A549 (cell line): Measurements from ENCODE around the gene SLC23A3. TPM values are rescaled to one million over a fixed set of nuclear protein-coding genes. Genes with fewer than 3 reads are reported as not detected.

ENCODE experiments used
- ATAC-seq, 2 experiments: fragments of 200-7000 bp in 1 of 2; fragments of >200 bp in 1 of 2; cut with Nextera tagmentation in 1 of 2; cut with Tn5 transposase in 1 of 2; 3 replicates each; pipeline versions ENCODE4 v1.8.0 to v1.9.1; 2018 to 2020; ENCODE audit warnings: mild to moderate bottlenecking in 1 of 2, moderate library complexity in 1 of 2
- CTCF ChIA-PET: fragments of 300-600 bp; sonication (Branson Sonifier 250); formaldehyde crosslinking; extraction: SDS; loops from one replicate; lab custom pipeline; 2021; ENCODE audit warnings: antibody characterized with exemption, inconsistent platforms; lab: Yijun Ruan, JAX
- POLR2A ChIA-PET: fragments of 350-600 bp; formaldehyde crosslinking; extraction: SDS; loops from one replicate; lab custom pipeline; 2021; ENCODE audit warnings: antibody characterized with exemption, inconsistent platforms; lab: Yijun Ruan, JAX
- DNase-seq, 2 experiments: peaks; one replicate each; pipeline versions ENCODE4 v3.0.0 to v3.0.0-alpha.2; 2011 to 2016; ENCODE audit warnings: low read depth in 1 of 2, low spot score in 1 of 2
- FAIRE-seq: peaks from 2 replicates; lab custom pipeline; 2011; peaks lifted over from hg19 to GRCh38; lab: Jason Lieb, UNC
- H3K27ac ChIP-seq, 2 experiments: fragments of >200 bp; sonication (Bioruptor Twin); formaldehyde crosslinking; 3 replicates each; pipeline ENCODE4 v1.5.1; 2016 to 2017
- H3K4me1 ChIP-seq: fragments of >200 bp; sonication (Bioruptor Twin); formaldehyde crosslinking; 3 replicates; pipeline ENCODE4 v1.6.1; 2016
- H3K4me2 ChIP-seq: fragments of >200 bp; sonication (Bioruptor Twin); formaldehyde crosslinking; 3 replicates; pipeline ENCODE4 v1.6.1; 2016
- H3K4me3 ChIP-seq: fragments of >200 bp; sonication (Bioruptor Twin); formaldehyde crosslinking; 3 replicates; pipeline ENCODE4 v1.5.1; 2016
- H3K9me3 ChIP-seq: fragments of >200 bp; sonication (Bioruptor Twin); formaldehyde crosslinking; 3 replicates; pipeline ENCODE4 v1.6.1; 2016
- BHLHE40 ChIP-seq: IDR thresholded peaks from 2 replicates; pipeline ENCODE4 v1.6.1; 2012; ENCODE audit warnings: low read depth, low read length, inconsistent platforms
- CBX8 ChIP-seq: fragments of 200-600 bp; sonication (generic); IDR thresholded peaks from 2 replicates; pipeline ENCODE4 v1.6.1; 2016
- E2F6 ChIP-seq: IDR thresholded peaks from 2 replicates; pipeline ENCODE4 v1.6.1; 2012; ENCODE audit warnings: low read depth, borderline replicate concordance
- EHMT2 ChIP-seq: fragments of 200-600 bp; sonication (generic); IDR thresholded peaks from 2 replicates; pipeline ENCODE4 v1.6.1; 2016; ENCODE audit warnings: antibody characterized with exemption, low read depth, mild to moderate bottlenecking, moderate library complexity
- EP300 ChIP-seq, 2 experiments: fragments of >200 bp; sonication (Bioruptor Twin); formaldehyde crosslinking; IDR thresholded peaks; 2 replicates in 1 of 2; 3 replicates in 1 of 2; pipeline ENCODE4 v1.6.1; 2016 to 2017
- ESRRA ChIP-seq: fragments of 150-350 bp; IDR thresholded peaks from 2 replicates; pipeline ENCODE4 v1.6.1; 2014; ENCODE audit warnings: mild to moderate bottlenecking, low read length, borderline replicate concordance
- FOSB ChIP-seq: fragments of 250-450 bp; sonication (Bioruptor Pico); IDR thresholded peaks from 2 replicates; pipeline ENCODE4 v1.5.0; 2020; ENCODE audit warnings: mild to moderate bottlenecking, moderate library complexity
- FOXS1 ChIP-seq: fragments of 250-450 bp; sonication (Bioruptor Pico); IDR thresholded peaks from 2 replicates; pipeline ENCODE4 v1.5.0; 2020; ENCODE audit warnings: mild to moderate bottlenecking, moderate library complexity
- GATA3 ChIP-seq: IDR thresholded peaks from 2 replicates; pipeline ENCODE4 v1.6.1; 2012; ENCODE audit warnings: borderline replicate concordance
- HEYL ChIP-seq: fragments of 250-450 bp; sonication (Bioruptor Pico); IDR thresholded peaks from 2 replicates; pipeline ENCODE4 v1.8.0; 2021; ENCODE audit warnings: mild to moderate bottlenecking, moderate library complexity
- HMGXB4 ChIP-seq: fragments of 250-450 bp; sonication (Bioruptor Pico); IDR thresholded peaks from 2 replicates; pipeline ENCODE4 v1.5.0; 2021; ENCODE audit warnings: mild to moderate bottlenecking, moderate library complexity, borderline replicate concordance
- JUN ChIP-seq, 2 experiments: fragments of >200 bp; sonication (Bioruptor Twin); formaldehyde crosslinking; IDR thresholded peaks; 2 replicates in 1 of 2; 3 replicates in 1 of 2; pipeline ENCODE4 v1.6.1; 2016 to 2017
- JUNB ChIP-seq: fragments of >200 bp; sonication (Bioruptor Twin); formaldehyde crosslinking; IDR thresholded peaks from 2 replicates; pipeline ENCODE4 v1.6.1; 2016
- MAX ChIP-seq: IDR thresholded peaks from 2 replicates; pipeline ENCODE4 v1.6.1; 2012
- MAZ ChIP-seq: fragments of 150-350 bp; IDR thresholded peaks from 2 replicates; pipeline ENCODE4 v1.6.1; 2014; ENCODE audit warnings: antibody characterized with exemption, low read depth, low read length, borderline replicate concordance
- MYC ChIP-seq: IDR thresholded peaks from 2 replicates; pipeline ENCODE4 v1.6.1; 2012; ENCODE audit warnings: mild to moderate bottlenecking, inconsistent platforms, low read length, improper control_type of control experiment, borderline replicate concordance
- NPAS2 ChIP-seq: fragments of 250-450 bp; sonication (Bioruptor Pico); IDR thresholded peaks from 2 replicates; pipeline ENCODE4 v1.8.0; 2022; ENCODE audit warnings: mild to moderate bottlenecking, moderate library complexity, borderline replicate concordance
- NR3C1 ChIP-seq: fragments of >200 bp; sonication (Bioruptor Twin); formaldehyde crosslinking; IDR thresholded peaks from 3 replicates; pipeline ENCODE4 v1.6.1; 2017
- PBX3 ChIP-seq: IDR thresholded peaks from 2 replicates; pipeline ENCODE4 v1.6.1; 2012
- POLR2A ChIP-seq: IDR thresholded peaks from 2 replicates; pipeline ENCODE4 v1.6.1; 2012; ENCODE audit warnings: mild to moderate bottlenecking, low read length
- POLR2AphosphoS2 ChIP-seq: conservative IDR thresholded peaks from 2 replicates; pipeline ENCODE4 v1.6.1; 2012; ENCODE audit warnings: low read length, improper control_type of control experiment, inconsistent platforms
- RFX5 ChIP-seq: fragments of 450-650 bp; IDR thresholded peaks from 2 replicates; pipeline ENCODE4 v1.7.1; 2014; ENCODE audit warnings: antibody characterized with exemption, mild to moderate bottlenecking, moderate library complexity
- SREBF2 ChIP-seq: fragments of 450-650 bp; IDR thresholded peaks from 2 replicates; pipeline ENCODE4 v1.6.1; 2014; ENCODE audit warnings: mild to moderate bottlenecking, moderate library complexity
- TP53 ChIP-seq: fragments of 250-450 bp; sonication (Bioruptor Pico); IDR thresholded peaks from 2 replicates; pipeline ENCODE4 v1.5.0; 2021; ENCODE audit warnings: mild to moderate bottlenecking, moderate library complexity
- USF2 ChIP-seq: fragments of 450-650 bp; IDR thresholded peaks from 2 replicates; pipeline ENCODE4 v1.6.1; 2014; ENCODE audit warnings: antibody characterized with exemption
- ZNF302 ChIP-seq: fragments of 250-450 bp; sonication (Bioruptor Pico); IDR thresholded peaks from 2 replicates; pipeline ENCODE4 v1.9.0; 2021; ENCODE audit warnings: inconsistent platforms, mild to moderate bottlenecking, moderate library complexity
- WGBS: methylation state at CpG from one replicate; pipeline ENCODE4 v1.1.6; 2017; ENCODE audit errors: missing lambda C conversion rate; 5-methylcytosine and 5-hydroxymethylcytosine counted together
- polyA plus RNA-seq, 4 experiments: library from polyadenylated mRNA; depleted of rRNA in 3 of 4; stranded (reverse); fragments of >200 nt; fragmentation: RNase III in 1 of 4; extraction: RNeasy Plus Mini Kit Qiagen cat#74134 plus additional on column Dnase treatment in 1 of 4; gene quantifications; 2 replicates in 3 of 4; 3 replicates in 1 of 4; pipeline ENCODE4 v1.2.3, GENCODE V29; 2011 to 2017

SLC23A3 gene
- polyA plus RNA-seq, 2 of the 4 experiments (the other 2 are of a cell fraction): 0.39 to 0.90 TPM

- no peaks in the 10 kb centered on the region for H3K4me1 ChIP-seq
- CTCF ChIA-PET: interaction anchor here (1.0 to 1.8 kb wide), 6 partner anchors 18 to 170 kb away, joined by 3 to 7 read pairs (median 4); partner anchors contain the start of gene ABCB6
- DNase-seq (no peak), FAIRE-seq (no peak), ATAC-seq (peak in 1 of 2 experiments; percentile 16; a peak in 1 of 6 replicates)
- POLR2A ChIA-PET: interaction anchor here (0.5 kb wide), 1 partner anchor 15 kb away, joined by 3 read pairs; no protein-coding TSS in a partner anchor
- 71% methylated on average over 12 of the region's 12 CpGs for WGBS
- H3K4me3 ChIP-seq: no peak overlapping the region
- peaks cover under 1% of the 10 kb centered on the region; the same call in 1 of the 3 replicates for H3K9me3 ChIP-seq
- no peak overlapping the region for H3K27ac ChIP-seq
- H3K4me2 ChIP-seq: no peak overlapping the region
- TF ChIP-seq SREBF2 (no peak), GATA3 (no peak), JUN (IDR thresholded peaks at IDR 0.05) (no peak), NR3C1 (no peak), EHMT2 (no peak), RFX5 (no peak), POLR2AphosphoS2 (no peak), NPAS2 (CRISPR knock-in tag) (no peak), BHLHE40 (no peak), MYC (no peak), JUNB (no peak)
Observed at GRCh38 chr2:219199470-219200211, 29.8 kb upstream of the SLC23A3 start.

GRCh38 chr2:219198974-219199373, 29.1 kb upstream of the SLC23A3 start:
- Histone ChIP-seq H3K4me2 (no peak overlapping the region), H3K9me3 (no peaks in the 10 kb centered on the region), H3K4me3 (no peak overlapping the region), H3K27ac (no peak overlapping the region), H3K4me1 (no peaks in the 10 kb centered on the region)
- ChIA-PET POLR2A (interaction anchor here (0.5 kb wide), 1 partner anchor 14 kb away, joined by 3 read pairs; no protein-coding TSS in a partner anchor), CTCF (interaction anchor here (1.0 to 1.8 kb wide), 6 partner anchors 17 to 169 kb away, joined by 3 to 7 read pairs (median 4); partner anchors contain the start of gene ABCB6)
- WGBS: 64% methylated on average over 5 of the region's 5 CpGs
- FAIRE-seq (no peak), DNase-seq (no peak), ATAC-seq (no peak; a peak in 1 of 6 replicates)
- TF ChIP-seq EHMT2 (no peak), ESRRA (no peak), HMGXB4 (no peak), TP53 (no peak), FOSB (no peak), CBX8 (no peak), GATA3 (no peak), SREBF2 (no peak), ZNF302 (no peak), BHLHE40 (no peak), E2F6 (no peak), EP300 (IDR thresholded peaks at IDR 0.05) (no peak), FOXS1 (CRISPR knock-in tag) (no peak)

GRCh38 chr2:219197388-219197787, 27.6 kb upstream of the SLC23A3 start:
- DNase-seq (no peak), ATAC-seq (no peak), FAIRE-seq (no peak)
- WGBS: 57% methylated on average over 1 of the region's 1 CpG
- no peak overlapping the region for H3K4me2 ChIP-seq
- ChIA-PET CTCF (interaction anchor here (0.8 to 1.8 kb wide), 5 partner anchors 9 to 138 kb away, joined by 3 to 5 read pairs (median 4); partner anchors contain the start of gene ZFAND2B), POLR2A (interaction anchor here (0.7 kb wide), 1 partner anchor 10 kb away, joined by 4 read pairs; no protein-coding TSS in a partner anchor)
- no peaks in the 10 kb centered on the region for H3K9me3 ChIP-seq
- H3K4me3 ChIP-seq: no peak overlapping the region
- no peaks in the 10 kb centered on the region for H3K4me1 ChIP-seq
- H3K27ac ChIP-seq: no peak overlapping the region
- no peak for TF ChIP-seq USF2
- TF ChIP-seq MAZ: no peak
- no peak for TF ChIP-seq MYC
- no peak for TF ChIP-seq HEYL (CRISPR knock-in tag)
- TF ChIP-seq MAX: no peak
- no peak for TF ChIP-seq PBX3
- TF ChIP-seq POLR2A: no peak
- no peak for TF ChIP-seq CBX8
